ENCODE measurements around the gene SPECC1L.

Gene SPECC1L

GRCh38 chr22:24363243-24363642 is 92.6 kb downstream of the SPECC1L start:
- no peak for DNase-seq

DNA sequence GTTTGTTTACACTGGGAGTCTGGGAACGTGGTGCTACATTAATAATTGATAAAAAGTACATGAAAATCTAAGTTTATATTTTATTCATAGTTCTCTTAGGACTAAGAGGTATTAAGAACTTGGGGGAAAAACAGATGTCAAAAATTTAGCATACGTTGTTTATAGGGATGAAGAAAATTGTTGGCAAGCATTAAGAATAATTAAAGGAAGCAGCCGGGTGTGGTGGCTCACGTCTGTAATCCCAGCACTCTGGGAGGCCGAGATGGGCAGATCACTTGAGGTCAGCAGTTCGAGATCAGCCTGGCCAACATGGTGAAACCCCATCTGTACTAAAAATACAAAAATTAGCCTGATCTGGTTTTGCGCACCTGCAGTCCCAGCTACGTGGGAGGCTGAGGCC is 96.1 kb downstream of the SPECC1L start:
- DNase-seq, result no peak

GRCh38 chr22:24367841-24368240 is 97.2 kb downstream of the SPECC1L start:
- DNase-seq, result no peak

- DNase-seq, result no peak
Measured at GRCh38 chr22:24370401-24370800, 99.8 kb downstream of the SPECC1L start.

- DNase-seq, result no peak
Measured at GRCh38 chr22:24376002-24376401, 105.4 kb downstream of the SPECC1L start.

GRCh38 chr22:24376586-24376985 is 106.0 kb downstream of the SPECC1L start:
- DNase-seq, result no peak

DNA sequence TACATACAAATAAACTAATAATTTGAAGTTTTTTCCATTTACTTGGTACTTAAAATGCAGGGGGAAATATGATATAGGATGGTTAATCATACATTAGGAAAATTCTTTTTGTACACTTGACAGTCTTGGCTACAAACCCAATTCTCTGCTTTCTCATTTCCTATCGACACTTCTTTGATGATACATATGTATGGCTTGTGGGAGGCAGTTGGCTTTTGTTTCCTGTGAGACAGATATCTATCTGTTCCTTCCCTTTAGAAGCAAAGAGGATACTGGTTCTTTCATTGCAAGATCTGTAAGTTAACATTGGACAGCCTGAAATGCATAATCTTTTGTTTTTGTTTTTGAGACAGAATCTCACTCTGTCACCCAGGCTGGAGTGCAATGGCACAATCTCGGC is 108.9 kb downstream of the SPECC1L start:
- DNase-seq, result no peak

- no peak for DNase-seq
Measured at GRCh38 chr22:24380220-24380904, 109.7 kb downstream of the SPECC1L start.

- DNase-seq, result no peak
Measured at GRCh38 chr22:24380905-24381230, 110.2 kb downstream of the SPECC1L start.

DNA sequence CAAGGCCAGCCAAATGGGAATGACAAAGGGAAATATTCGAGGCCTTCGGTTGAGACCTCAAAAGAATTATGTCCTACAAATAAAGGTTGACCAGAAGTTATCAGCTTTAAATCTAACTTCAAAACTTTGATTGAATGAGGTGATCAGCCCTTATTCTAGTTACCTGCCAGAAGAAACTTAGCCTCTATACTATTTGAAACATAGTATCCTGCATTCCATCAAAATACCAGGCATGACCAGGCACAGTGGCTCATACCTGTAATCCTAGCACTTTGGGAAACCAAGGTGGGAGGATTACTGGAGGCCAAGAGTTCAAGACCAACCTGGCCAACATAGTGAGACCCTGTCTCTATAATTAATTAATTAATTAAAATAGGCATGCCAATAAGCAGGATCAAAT is 112.4 kb downstream of the SPECC1L start:
- no peak for DNase-seq

GRCh38 chr22:24384131-24384530 is 113.5 kb downstream of the SPECC1L start:
- no peak for DNase-seq

DNA sequence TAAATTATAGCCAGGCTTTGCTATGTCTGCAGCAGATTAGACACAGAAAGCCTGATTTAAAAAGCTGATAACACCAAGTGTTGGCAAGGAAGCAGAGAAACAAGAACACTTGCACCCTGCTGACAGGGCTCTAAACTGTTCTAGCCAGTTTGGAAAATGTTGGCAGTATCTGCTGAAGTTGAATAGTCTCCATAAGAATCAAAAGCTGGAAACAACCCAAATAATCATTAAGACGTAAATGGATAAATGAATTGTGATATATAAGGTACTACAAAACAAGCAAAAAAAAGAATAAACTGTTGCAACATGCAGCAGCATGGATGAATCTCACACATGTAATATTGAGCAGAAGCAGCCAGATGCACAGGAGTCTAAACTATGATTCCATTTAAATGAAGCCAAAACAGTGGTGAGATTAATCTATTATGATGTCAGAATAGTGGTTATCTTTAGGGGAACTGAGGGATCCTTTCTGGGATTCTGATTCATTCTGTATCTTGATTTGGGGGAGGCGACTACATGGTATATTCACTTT is 116.4 kb downstream of the SPECC1L start:
- DNase-seq, result no peak

DNA sequence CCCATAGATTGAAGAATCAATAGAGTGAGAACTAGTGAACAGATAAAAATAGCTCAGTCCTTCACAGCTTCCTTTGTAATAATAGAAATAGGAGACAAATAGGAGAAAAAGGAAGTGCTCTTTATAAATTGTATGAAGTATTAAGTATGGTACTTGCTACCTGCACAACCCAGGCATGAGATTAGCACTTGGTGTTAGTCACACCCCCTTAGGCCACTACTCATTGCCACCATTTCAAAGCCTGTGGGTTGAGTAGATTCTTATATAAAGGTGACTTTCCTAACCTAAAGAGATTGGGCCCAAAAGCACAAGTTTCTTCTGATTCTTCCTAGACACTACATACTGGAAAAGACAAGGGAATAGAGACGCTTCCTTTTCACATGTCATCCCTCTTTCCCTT is 119.0 kb downstream of the SPECC1L start:
- no peak for DNase-seq

DNA sequence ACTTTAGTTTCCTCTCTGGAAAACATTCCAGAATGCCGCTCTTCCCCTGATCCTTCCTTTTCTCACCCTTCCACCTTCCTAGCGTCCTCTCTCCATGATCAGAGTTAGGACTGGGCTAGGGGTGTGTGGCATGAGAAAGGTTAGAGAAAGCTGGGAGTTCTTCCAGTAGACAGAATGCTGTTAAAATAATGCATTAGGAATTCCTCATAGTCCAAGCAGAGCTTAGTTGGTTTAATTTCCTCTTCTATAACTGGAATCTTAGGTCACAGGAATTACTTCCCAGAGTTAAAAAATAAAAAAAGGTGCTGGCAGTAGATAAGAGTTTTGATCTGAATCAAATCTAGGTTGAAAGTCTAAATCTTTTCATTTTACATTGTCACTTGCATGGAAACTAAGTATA is 119.5 kb downstream of the SPECC1L start:
- no peak for DNase-seq

DNA sequence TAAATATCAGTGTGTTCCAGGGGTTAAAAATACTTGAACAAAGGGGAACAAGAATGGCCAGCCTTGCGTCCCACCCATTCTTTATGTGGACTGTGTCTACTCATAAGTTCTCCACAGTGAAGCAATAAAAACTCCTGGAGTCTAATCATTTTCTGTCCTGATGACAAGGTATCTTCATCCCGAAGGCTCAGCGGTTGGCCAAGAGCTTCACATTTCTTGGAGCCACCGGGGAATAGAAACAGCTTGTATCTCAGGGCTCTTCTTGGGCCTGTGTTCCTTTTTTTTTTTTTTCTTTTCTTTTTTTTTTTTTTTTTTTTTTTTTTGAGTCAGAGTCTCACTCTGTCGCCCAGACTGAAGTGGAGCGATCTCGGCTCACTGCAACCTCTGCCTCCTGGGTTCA is 119.9 kb downstream of the SPECC1L start:
- DNase-seq, result no peak

DNA sequence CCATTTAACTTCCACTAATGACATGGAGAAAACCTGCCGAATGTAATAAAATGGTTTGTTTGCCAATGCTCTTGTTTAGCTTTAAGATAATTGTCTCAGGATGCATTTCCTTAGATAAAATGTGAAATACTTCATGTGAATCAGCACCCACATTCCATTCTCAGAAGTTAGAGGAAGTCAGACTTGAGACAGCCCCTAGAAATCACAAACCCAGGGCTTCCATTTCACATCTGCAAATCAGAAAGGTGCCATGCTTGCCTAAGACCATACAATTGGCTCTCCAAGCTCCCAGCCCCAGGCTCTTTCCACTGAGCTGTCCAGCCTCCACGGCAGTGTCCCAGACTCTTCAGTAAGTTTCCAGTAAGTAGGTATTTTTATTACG is 121.2 kb downstream of the SPECC1L start:
- DNase-seq, result no peak

- no peak for DNase-seq
Measured at GRCh38 chr22:24392218-24392931, 121.7 kb downstream of the SPECC1L start.

GRCh38 chr22:24393012-24393559 is 122.5 kb downstream of the SPECC1L start:
- DNase-seq, result no peak

DNA sequence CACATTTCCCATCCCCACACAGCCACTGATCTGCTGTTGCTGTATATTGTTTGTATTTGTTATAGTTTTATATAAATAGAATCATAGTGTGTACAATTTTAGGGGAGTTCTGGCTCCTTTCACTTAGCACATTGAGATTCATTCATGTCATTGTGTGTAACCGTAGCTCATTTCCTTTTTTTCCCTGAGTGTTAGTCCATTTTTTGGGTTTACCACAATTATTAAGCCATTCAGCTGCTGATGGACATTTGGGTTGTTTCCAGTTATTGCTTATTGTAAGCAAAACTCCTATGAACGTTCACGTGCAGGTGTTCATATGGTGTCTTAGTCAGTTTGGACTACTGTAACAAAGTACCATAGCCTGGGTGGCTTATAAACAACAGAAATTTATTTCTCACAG is 123.2 kb downstream of the SPECC1L start:
- no peak for DNase-seq

- DNase-seq, result no peak
Measured at GRCh38 chr22:24394254-24394653, 123.6 kb downstream of the SPECC1L start.

DNA sequence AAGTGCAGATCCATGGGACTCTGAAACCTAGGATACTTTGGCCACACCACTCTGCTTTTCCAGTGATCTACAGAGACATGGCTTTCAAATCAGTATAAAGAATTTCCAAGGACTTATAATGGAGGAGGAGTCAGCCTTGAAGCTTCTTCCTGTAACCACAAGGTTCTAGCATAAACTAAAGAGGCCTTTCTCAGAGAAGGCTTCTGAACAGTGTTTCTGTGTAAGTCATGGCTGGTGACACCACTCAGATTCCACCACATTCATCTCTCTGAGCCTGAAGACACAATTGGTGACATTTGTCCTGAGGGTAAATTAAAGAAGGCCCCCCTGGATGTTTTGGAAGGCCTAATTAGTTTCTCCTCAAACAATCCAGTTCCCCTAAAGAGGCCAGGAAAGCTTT is 127.8 kb downstream of the SPECC1L start:
- DNase-seq, result no peak

DNA sequence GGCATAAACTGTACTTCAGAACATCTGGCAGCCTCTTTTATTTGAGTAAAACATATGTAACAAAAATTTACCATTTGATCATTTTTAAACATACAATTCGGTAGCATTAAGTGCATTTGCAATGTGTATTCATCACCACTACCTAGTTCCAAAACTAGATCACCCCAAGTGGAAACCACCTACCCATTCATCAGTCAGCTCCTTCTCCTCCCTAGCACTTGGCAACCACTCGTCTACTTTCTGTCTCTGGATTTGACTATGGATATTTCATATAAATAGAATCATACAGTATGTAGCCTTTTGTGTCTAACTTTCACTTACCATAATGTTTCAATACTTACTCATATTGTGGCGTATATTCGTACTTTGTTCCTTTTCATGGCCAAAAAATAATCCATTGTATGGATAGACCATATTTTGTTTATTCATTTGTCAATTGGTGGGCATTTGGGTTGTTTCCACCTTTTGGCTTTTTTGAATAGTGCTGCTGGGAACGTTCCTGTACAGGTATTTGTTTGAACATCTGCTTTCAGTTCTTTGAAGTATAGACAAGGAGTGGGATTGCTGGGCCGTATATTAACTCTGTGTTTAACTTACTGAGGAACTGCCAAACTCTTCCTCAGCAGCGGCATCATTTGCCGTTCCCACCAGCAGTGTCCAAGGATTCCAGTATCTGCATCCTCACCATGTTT is 129.5 kb downstream of the SPECC1L start:
- no peak for DNase-seq

- no peak for DNase-seq
Measured at GRCh38 chr22:24400726-24401596, 130.3 kb downstream of the SPECC1L start.

All from cerebellar nuclear complex (tissue), 1 donor.